OCI-LY7 (cell line): Measurements from ENCODE around the gene CCDC73. TPM values are rescaled to one million over a fixed set of nuclear protein-coding genes. Genes with fewer than 3 reads are reported as not detected.

Source experiments
- BruUV-seq: library from RNA; stranded (reverse); fragments of 400-500 nt; replicated peaks from 2 replicates; lab custom pipeline; 2021; lab: Mats Ljungman, UMichigan
- CTCF ChIA-PET: fragments of 300-600 bp; sonication (Branson Sonifier 250); formaldehyde crosslinking; loops from one replicate; lab custom pipeline; 2022; ENCODE audit warnings: antibody characterized with exemption; ENCODE audit not compliant: unreplicated experiment; lab: Charles Lee
- POLR2A ChIA-PET: fragments of 300-600 bp; sonication (Branson Sonifier 250); formaldehyde crosslinking; loops from one replicate; lab custom pipeline; 2022; ENCODE audit warnings: antibody characterized with exemption; lab: Charles Lee
- DNase-seq: peaks from one replicate; pipeline ENCODE4 v3.0.0-alpha.2; 2015; ENCODE audit warnings: low spot score
- H2AFZ ChIP-seq: fragments of 200-600 bp; sonication (generic), shearing (Covaris generic); 2 replicates; pipeline ENCODE4 v1.6.1; 2014; ENCODE audit warnings: mild to moderate bottlenecking, antibody characterized with exemption, low read length, moderate library complexity
- H3K27ac ChIP-seq: fragments of 200-600 bp; sonication (generic); 2 replicates; pipeline ENCODE4 v1.5.1; 2014; ENCODE audit warnings: mixed run types, low read depth, mild to moderate bottlenecking, moderate library complexity, low read length, inconsistent platforms; ENCODE audit not compliant: poor library complexity, severe bottlenecking
- H3K36me3 ChIP-seq: fragments of 200-600 bp; sonication (generic); 2 replicates; pipeline ENCODE4 v1.6.1; 2014; ENCODE audit warnings: mild to moderate bottlenecking, antibody characterized with exemption, low read length, moderate library complexity, mixed read lengths; ENCODE audit not compliant: insufficient read depth
- H3K4me1 ChIP-seq: fragments of 200-600 bp; sonication (generic); 2 replicates; pipeline ENCODE4 v1.5.1; 2014; ENCODE audit warnings: mild to moderate bottlenecking, low read length; ENCODE audit not compliant: insufficient read depth, poor library complexity, severe bottlenecking
- H3K4me2 ChIP-seq: fragments of 200-600 bp; sonication (generic); 2 replicates; pipeline ENCODE4 v1.6.1; 2014; ENCODE audit warnings: mild to moderate bottlenecking, low read length
- H3K4me3 ChIP-seq: fragments of 200-600 bp; sonication (generic); 2 replicates; pipeline ENCODE4 v1.5.1; 2014; ENCODE audit warnings: mild to moderate bottlenecking, low read depth, low read length; ENCODE audit not compliant: poor library complexity, severe bottlenecking
- H3K79me2 ChIP-seq: fragments of 200-600 bp; sonication (generic); 2 replicates; pipeline ENCODE4 v1.6.1; 2016; ENCODE audit warnings: low read depth, mild to moderate bottlenecking, low read length, moderate library complexity, mixed read lengths; ENCODE audit not compliant: insufficient read depth
- H3K9me2 ChIP-seq: fragments of 200-600 bp; sonication (generic); 2 replicates; pipeline ENCODE4 v1.6.1; 2016; ENCODE audit warnings: mild to moderate bottlenecking, low read length, mixed read lengths; ENCODE audit not compliant: insufficient read depth
- H3K9me3 ChIP-seq: fragments of 200-600 bp; sonication (generic); 2 replicates; pipeline ENCODE4 v1.6.1; 2014; ENCODE audit warnings: mild to moderate bottlenecking, mixed run types, low read length, mixed read lengths
- H4K20me1 ChIP-seq: fragments of 200-600 bp; sonication (generic); 2 replicates; pipeline ENCODE4 v1.6.1; 2014; ENCODE audit warnings: mild to moderate bottlenecking, antibody characterized with exemption, low read length, moderate library complexity, mixed read lengths; ENCODE audit not compliant: insufficient read depth
- EZH2phosphoT487 ChIP-seq: fragments of 200-600 bp; sonication (generic); IDR thresholded peaks from 2 replicates; pipeline ENCODE4 v1.6.1; 2018; ENCODE audit warnings: low read depth, borderline replicate concordance, mild to moderate bottlenecking, mixed run types, antibody characterized with exemption, low read length, moderate library complexity, mixed read lengths
- intact Hi-C: fragments of 100-400 bp; cut with micrococcal nuclease; formaldehyde crosslinking; loops from one replicate; pipeline ENCODE4 v1.10.0; 2022; ENCODE audit not compliant: unreplicated experiment
- total RNA-seq, 2 experiments: library from RNA; depleted of rRNA in 1 of 2; stranded (reverse); fragments of >200 nt in 1 of 2; shearing (Covaris generic) in 1 of 2; gene quantifications; 2 replicates each; pipeline ENCODE4 v1.2.3, GENCODE V29; 2014 to 2022
- TF ChIP-seq, protein P1 (sequence below): fragments of 200-600 bp; sonication (generic); conservative IDR thresholded peaks from 2 replicates; pipeline ENCODE4 v1.5.1; 2014; ENCODE audit warnings: mild to moderate bottlenecking, antibody characterized with exemption, low read length, moderate library complexity, mixed read lengths

The CCDC73 gene
- total RNA-seq, 2 experiments from 2014 or later = not detected

DNA sequence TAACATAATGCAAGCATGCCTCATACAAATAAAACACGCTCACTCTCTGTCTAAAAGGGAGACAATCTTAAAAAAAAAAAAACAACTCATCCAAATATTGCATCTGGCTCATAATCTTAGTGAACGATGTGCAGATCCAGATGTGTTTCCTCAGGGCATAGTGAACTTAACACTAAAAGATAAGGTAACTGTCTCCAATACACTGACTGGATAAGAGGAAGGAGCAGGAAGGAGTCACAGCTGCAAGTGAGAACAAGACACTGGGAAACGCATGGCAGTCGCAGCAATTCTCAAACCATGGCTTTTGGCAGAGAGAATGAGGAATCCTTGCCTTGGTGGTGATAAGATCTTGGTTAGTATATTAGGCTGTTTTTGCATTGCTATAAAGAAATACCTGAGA is 220.0 kb downstream of the CCDC73 start:
- Histone ChIP-seq H4K20me1 (no peaks in the 10 kb centered on the region), H3K4me1 (no peaks in the 10 kb centered on the region), H3K9me2 (no peaks in the 10 kb centered on the region), H3K9me3 (no peaks in the 10 kb centered on the region), H3K4me2 (no peak overlapping the region), H3K79me2 (no peaks in the 10 kb centered on the region), H2AFZ (no peak overlapping the region), H3K27ac (no peak overlapping the region), H3K4me3 (no peak overlapping the region), H3K36me3 (no peaks in the 10 kb centered on the region)
- DNase-seq = no peak
- TF ChIP-seq EZH2phosphoT487 = no peak
- TF ChIP-seq, protein P1, sequence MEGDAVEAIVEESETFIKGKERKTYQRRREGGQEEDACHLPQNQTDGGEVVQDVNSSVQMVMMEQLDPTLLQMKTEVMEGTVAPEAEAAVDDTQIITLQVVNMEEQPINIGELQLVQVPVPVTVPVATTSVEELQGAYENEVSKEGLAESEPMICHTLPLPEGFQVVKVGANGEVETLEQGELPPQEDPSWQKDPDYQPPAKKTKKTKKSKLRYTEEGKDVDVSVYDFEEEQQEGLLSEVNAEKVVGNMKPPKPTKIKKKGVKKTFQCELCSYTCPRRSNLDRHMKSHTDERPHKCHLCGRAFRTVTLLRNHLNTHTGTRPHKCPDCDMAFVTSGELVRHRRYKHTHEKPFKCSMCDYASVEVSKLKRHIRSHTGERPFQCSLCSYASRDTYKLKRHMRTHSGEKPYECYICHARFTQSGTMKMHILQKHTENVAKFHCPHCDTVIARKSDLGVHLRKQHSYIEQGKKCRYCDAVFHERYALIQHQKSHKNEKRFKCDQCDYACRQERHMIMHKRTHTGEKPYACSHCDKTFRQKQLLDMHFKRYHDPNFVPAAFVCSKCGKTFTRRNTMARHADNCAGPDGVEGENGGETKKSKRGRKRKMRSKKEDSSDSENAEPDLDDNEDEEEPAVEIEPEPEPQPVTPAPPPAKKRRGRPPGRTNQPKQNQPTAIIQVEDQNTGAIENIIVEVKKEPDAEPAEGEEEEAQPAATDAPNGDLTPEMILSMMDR = no peak
- POLR2A ChIA-PET = no interaction called here
- CTCF ChIA-PET = no interaction called here
- intact Hi-C loops = no loop called here
- no TSS peak for BruUV-seq

DNA sequence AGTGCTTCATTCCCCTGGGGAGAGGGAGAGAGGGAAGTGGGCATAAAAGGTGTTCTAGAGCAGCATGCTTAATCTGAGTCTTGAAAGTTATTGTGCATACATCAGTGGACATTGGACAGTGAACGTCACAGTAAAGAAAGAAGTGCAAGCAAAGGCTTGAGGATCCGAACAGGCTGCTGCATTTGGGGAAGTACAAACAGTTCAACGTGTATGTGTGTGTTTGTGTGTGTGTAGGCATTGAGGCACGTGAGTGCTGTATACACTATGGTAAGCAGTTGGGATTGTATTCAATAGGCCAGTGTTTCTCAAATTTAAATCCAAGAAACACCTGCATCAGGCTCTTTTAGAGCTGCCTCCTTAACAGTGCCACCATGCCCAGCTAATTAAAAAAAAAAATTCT is 221.2 kb downstream of the CCDC73 start:
- H3K4me1 ChIP-seq = no peaks in the 10 kb centered on the region
- H3K9me2 ChIP-seq = no peaks in the 10 kb centered on the region
- H3K4me3 ChIP-seq = no peak overlapping the region
- intact Hi-C loops = no loop called here
- ChIA-PET CTCF (interaction anchor here (0.5 kb wide), 1 partner anchor 10 kb away, joined by 4 read pairs; no protein-coding TSS in a partner anchor), POLR2A (no interaction called here)
- H3K4me2 ChIP-seq = no peak overlapping the region
- DNase-seq = no peak
- H2AFZ ChIP-seq = no peak overlapping the region
- no TSS peak for BruUV-seq
- no peak overlapping the region for H3K27ac ChIP-seq
- no peak for TF ChIP-seq EZH2phosphoT487
- TF ChIP-seq, protein P1 = no peak
- no peaks in the 10 kb centered on the region for H3K36me3 ChIP-seq
- no peaks in the 10 kb centered on the region for H3K79me2 ChIP-seq
- H3K9me3 ChIP-seq = no peaks in the 10 kb centered on the region
- H4K20me1 ChIP-seq = no peaks in the 10 kb centered on the region

DNA sequence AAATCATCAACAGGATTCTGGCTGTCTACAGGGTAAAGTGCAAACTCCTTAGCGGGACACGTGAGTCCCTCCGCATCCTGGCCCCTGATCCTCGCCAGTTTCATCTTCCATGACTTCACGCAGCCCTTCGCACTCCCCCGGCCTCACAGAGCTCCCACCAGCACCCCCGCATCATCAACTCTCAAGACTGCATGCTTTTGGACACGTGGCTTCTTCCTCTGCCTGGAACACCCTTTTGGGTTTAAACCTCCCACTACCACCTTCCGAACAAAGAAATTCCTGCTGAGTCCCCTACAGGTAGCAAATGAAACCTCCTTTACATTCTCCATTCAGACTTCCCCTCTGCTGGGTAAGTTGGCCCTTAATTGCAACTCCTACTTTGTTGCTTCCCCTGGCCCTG is 223.4 kb downstream of the CCDC73 start:
- H3K4me1 ChIP-seq = no peaks in the 10 kb centered on the region
- no peak for DNase-seq
- no peak for TF ChIP-seq EZH2phosphoT487
- TF ChIP-seq, protein P1 = no peak
- no peaks in the 10 kb centered on the region for H3K9me2 ChIP-seq
- POLR2A ChIA-PET = no interaction called here
- no peak overlapping the region for H3K4me2 ChIP-seq
- H3K27ac ChIP-seq = no peak overlapping the region
- BruUV-seq = no TSS peak
- intact Hi-C loops = no loop called here
- no peaks in the 10 kb centered on the region for H3K9me3 ChIP-seq
- CTCF ChIA-PET = no interaction called here
- H3K36me3 ChIP-seq = no peaks in the 10 kb centered on the region
- H2AFZ ChIP-seq = no peak overlapping the region
- H4K20me1 ChIP-seq = no peaks in the 10 kb centered on the region
- H3K79me2 ChIP-seq = no peaks in the 10 kb centered on the region
- no peak overlapping the region for H3K4me3 ChIP-seq
